Skeletal muscle cell (primary cell): ENCODE measurements around the gene TDRD6.
"Not testable (repeated sequence)": the region's sequence is repeated elsewhere in the genome, so short reads cannot be mapped to it uniquely, and the experiment has no call there.

Source experiments
- DNase-seq: peaks from one replicate; pipeline ENCODE4 v3.0.0-alpha.2; 2010; ENCODE audit warnings: low read depth
- H3K4me3 ChIP-seq: 2 replicates; pipeline ENCODE4 v1.5.1; 2011; ENCODE audit warnings: low read depth, mild to moderate bottlenecking, control low read depth, low read length, moderate library complexity

Gene TDRD6

GRCh38 chr6:46687619-46688097 lies at the start of gene TDRD6:
Gene TDRD6 (plus strand): TSS chr6:46687885. CDS start chr6:46688129, 244 bp downstream.
- no peak for DNase-seq
- H3K4me3 ChIP-seq = no peak within 1 kb of the TSS

- H3K4me3 ChIP-seq = no peak overlapping the region
Observed at GRCh38 chr6:46637933-46638332, 49.8 kb upstream of the TDRD6 start.

DNA sequence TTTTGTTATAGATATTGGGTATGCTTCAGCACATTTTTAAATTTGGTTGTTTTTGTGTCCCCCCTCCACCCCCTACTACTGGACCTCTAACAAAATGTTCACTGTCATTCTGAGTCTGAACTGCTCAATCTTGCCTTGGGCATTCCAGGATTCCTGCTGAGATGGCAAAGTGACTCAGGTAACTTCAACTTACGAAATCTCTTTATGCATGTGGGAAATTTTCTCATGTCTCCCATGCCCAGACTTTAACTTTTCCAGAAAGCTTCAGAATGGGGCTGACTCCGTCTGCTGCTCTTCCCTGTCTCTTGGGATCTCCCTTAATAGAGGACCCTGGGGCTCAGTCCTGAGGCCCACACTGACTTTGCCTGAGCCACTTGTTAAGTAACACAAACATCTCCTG lies 49.0 kb upstream of the TDRD6 start:
- no peak overlapping the region for H3K4me3 ChIP-seq
- no peak for DNase-seq

More at GRCh38 chr6:46637933-46638332, 49.8 kb upstream of the TDRD6 start:
- no peak for DNase-seq

- DNase-seq = no peak
Observed at GRCh38 chr6:46642928-46643751, 44.5 kb upstream of the TDRD6 start.

DNA sequence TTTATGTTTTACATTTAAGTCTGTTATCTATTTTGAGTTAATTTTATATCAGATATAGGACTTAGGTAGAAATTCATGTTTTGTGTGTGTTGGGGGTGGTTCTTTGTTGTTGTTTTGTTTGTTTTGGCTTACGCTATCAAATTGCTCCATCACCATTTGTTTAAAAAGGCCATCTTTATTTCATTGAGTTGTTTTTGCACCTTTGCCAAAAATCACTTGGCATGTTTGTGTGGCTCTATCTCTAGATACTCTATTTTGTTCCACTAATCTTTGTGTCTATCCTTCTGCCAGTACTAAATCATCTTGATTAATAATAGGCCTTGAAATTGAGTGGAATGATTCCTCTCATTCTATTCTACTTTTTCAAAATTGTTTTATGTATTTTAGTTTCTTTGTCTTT lies 42.4 kb upstream of the TDRD6 start:
- DNase-seq = no peak
- no peak overlapping the region for H3K4me3 ChIP-seq

More at GRCh38 chr6:46642928-46643751, 44.5 kb upstream of the TDRD6 start:
- H3K4me3 ChIP-seq = no peak overlapping the region

DNA sequence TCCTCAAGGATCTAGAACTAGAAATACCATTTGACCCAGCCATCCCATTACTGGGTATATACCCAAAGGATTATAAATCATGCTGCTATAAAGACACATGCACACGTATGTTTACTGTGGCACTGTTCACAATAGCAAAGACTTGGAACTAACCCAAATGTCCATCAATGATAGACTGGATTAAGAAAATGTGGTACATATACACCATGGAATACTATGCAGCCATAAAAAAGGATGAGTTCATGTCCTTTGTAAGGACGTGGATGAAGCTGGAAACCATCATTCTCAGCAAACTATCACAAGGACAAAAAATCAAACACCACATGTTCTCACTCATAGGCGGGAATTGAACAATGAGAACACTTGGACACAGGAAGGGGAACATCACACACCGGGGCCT lies 39.6 kb upstream of the TDRD6 start:
- not testable (repeated sequence) for H3K4me3 ChIP-seq, DNase-seq

DNA sequence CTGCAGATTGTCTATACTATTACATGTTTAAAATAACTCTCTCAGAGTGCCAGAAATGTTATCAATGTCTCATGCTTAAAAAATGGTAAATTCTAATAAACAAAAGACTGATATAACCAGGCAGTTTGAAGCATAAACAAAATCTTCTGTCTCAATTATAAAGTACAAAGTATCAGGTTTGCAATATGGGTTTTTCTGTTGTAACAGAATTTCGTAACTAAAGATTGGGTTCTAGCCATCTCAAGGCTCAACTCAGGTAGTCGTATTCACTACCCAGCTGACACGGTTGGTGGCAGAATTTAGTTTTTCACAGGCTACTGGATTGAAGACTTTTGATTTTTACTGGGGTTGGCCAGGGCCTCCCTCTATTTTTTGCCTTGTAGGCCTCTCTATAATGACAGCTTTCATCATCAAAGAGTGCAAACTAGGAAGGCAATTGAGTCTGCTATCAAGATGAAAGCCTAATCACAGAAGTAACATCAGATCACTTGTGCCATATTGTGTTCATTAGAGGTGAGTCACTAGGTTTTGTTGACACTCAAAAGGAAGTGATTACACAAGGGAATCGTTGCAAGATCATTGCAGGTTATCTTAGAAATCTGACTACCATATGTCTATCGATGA lies 38.7 kb upstream of the TDRD6 start:
- no peak for DNase-seq
- H3K4me3 ChIP-seq = no peak overlapping the region

- H3K4me3 ChIP-seq = no peak overlapping the region
- no peak for DNase-seq
Observed at GRCh38 chr6:46651006-46651405, 36.7 kb upstream of the TDRD6 start.

DNA sequence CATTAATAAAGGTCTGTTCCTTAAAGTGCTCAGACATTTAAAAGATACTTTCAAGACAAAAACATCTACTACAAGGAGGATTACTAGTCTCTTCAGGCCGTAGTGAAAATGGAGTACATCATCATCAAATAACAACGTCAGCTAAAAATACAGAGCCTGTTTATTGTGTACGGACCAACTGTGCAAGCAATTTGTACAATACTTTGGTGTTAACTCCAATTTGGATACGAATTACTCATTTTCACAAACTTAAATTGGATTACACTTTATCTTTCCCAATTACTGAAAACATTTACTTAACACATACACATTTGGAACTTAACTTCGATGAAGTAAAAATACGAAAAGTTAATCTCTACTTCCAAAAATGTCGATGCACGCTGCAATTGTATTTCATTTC lies 35.9 kb upstream of the TDRD6 start:
- DNase-seq = no peak
- H3K4me3 ChIP-seq = no peak overlapping the region

DNA sequence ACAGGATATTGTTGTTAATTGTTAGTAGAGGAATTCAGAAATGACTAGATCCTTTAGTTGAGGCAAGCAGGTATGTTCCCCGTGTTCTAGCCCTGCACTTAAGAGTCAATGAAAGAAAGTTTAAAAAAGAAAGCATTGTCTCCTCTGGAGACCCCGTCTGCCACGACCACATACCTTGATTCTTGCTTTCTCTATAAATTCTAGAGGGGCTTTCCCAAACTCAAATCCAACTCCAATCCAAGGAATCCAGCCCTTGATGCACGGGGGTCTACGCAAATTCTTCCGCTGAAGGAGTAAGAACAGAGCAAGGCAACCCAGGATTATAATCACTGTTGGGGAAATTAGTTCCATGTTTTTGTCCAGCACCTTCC lies 35.5 kb upstream of the TDRD6 start:
- H3K4me3 ChIP-seq = peak overlapping the region; percentile 91
- DNase-seq = no peak

GRCh38 chr6:46652603-46653438 lies 34.9 kb upstream of the TDRD6 start, which contains the start of the genes CYP39A1 and SLC25A27:
Gene CYP39A1 (minus strand): TSS chr6:46652818. CDS start chr6:46652582, 236 bp downstream.
Gene SLC25A27 (plus strand): TSS chr6:46652975. CDS start chr6:46653193, 218 bp downstream.
- peak within 1 kb of the TSS; percentile 91 for H3K4me3 ChIP-seq
- DNase-seq = peak; percentile 25

DNA sequence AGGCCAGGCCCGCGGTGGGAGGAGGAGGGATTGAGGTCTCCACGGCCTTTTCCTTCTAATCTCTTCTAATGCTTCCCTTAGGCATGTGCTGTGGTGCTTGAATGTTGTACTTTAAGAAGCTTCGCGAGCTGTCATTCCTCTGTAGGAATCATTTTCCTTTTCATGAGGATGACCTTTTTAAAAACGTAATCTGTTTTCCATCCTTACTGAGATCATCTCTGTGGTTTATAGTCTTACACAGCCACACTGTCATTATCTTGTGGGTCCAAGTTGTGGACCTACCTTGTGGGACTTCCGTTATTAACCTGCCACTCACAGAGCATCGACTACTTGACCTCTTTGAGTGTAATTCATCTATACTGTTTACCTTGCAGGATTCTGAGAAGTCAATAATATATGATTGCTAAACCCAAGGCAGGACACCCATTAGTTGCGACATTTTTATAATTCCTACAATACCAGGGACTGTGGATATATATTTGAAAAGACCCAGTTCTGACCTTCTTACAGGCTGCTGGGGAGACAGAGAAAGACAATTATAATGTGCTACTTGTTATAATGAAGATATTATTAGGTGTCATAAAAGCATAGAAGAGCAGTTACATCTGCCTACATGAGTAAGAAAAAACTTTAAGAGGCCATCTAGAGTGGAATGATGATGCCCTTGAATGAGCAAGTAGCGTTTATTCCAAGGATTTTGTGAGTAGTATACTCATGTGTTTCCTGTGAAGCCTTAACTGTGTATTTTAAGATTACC lies 34.1 kb upstream of the TDRD6 start:
- H3K4me3 ChIP-seq = peak overlapping the region; percentile 91
- no peak for DNase-seq

DNA sequence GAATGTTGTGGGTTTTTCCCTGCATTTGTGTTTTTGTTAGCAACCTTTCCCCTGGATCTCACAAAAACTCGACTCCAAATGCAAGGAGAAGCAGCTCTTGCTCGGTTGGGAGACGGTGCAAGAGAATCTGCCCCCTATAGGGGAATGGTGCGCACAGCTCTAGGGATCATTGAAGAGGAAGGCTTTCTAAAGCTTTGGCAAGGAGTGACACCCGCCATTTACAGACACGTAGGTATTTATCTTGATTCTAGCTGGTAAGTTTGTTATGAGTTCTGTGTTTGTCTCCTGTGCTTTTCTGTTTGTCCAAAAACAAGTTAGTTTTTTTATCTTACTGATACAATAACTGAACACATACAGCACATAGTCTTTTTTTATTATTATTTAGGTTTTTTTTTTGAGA lies 31.9 kb upstream of the TDRD6 start:
- H3K4me3 ChIP-seq = no peak overlapping the region
- no peak for DNase-seq

DNA sequence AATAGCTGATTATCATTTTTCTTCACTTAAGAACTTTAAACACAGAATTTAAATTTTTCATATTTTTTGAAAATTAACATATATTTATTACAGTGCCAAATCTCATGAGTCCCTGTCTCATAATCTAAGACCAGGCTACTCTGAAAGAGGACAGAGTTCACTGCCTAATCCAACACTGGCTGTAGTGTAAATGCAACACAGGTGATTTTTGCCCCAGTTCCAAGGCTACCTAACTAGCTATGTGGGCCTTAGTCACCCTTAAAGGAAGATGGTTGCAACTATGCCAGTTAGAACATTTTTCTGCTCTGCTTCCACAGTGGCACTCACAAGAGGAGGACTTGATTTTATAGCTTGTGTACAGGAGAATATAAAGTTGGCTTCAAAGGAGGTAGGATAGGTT lies 30.0 kb upstream of the TDRD6 start:
- DNase-seq = no peak

DNA sequence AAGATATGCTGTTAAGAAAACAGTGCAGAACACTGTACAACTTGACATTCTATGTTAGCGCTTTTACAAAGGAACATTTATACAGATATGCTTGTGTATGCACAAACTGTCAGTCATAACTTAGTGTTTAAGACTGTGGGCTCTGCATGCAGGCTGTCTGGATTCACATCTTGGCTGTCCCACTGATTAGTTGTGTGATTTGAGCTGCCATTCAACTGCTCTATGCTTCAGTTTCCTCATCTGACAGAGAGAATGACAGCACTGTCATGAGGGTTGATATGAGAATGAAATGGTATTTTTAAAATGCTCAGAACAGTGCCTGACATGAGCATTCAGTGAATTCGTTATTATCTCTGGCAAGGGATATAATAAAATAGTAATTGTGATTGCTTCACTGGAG lies 26.2 kb upstream of the TDRD6 start:
- no peak overlapping the region for H3K4me3 ChIP-seq

More for the DNA sequence above, 30.0 kb upstream of the TDRD6 start:
- H3K4me3 ChIP-seq = no peak overlapping the region

DNA sequence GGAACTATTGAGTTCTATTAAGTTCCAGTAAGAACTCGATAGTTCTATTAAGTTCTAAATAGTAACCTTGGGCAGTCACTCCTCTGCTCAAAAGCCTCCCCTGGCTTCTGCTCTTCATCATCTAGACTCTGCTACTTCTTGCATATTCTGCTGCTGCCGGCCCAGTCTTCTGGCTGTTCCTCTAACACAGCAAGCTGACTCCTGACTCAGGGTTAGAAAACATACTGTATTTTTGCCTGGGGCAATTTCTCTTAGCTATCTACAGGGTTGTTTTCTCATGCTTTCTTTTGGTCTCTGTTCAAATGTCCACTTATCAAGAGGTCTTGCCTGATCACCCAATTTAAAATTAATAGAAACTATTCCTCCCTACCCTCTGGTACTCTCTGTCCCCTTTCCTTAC lies 20.3 kb upstream of the TDRD6 start:
- no peak for DNase-seq
- H3K4me3 ChIP-seq = no peak overlapping the region

More for the DNA sequence above, 26.2 kb upstream of the TDRD6 start:
- DNase-seq = no peak

DNA sequence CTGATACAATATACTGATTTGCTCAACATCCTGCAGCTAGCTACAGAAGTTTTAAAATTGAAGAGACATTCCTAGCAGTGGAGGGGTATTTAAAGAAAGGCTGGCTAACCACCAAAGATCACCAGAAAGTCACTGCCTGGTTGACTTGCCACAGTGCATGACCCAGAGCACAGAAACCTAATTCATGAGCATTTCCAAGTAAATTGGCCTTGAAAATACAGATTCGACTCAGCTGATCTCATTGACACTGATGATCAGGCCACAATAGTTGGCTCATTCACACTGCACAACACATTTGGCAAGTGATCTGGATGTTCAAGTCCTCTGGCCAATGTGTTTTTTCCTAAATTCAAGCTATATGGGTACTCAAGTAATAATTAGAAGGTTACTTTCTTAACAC lies 13.3 kb upstream of the TDRD6 start:
- DNase-seq = no peak
- no peak overlapping the region for H3K4me3 ChIP-seq

DNA sequence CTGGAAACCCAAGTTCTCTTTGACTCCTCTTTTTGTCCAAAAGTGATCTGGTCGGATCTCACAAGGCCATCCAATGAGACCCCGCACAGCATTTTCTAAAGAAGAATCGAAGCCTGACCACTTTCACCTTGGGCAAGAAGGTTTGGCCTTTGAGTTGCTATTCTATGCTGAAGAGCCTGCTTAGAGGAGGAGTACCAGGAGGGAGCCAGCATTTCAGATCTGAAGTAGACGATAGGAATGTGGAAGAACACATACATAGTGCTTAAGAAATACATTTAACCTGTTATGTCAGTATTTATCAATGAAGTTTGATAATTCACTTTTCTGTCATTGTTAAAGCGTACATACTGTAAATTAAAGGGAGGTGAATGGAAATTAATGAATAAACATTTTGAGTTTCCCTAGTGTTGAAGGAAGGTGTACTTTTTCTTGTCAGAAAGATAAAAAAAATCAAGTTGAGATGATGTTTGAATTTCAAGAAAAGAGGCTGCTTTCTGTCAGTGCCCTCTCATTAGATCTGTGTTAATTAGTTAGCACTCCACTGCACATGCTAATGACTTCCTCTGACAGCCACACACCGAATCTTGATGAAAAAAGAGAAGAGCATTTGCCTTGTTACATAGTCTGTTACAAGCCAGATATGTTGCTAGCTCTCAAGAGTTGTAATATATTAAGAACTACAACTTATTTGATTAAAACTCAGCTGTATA lies 10.9 kb upstream of the TDRD6 start:
- DNase-seq = no peak
- no peak overlapping the region for H3K4me3 ChIP-seq

DNA sequence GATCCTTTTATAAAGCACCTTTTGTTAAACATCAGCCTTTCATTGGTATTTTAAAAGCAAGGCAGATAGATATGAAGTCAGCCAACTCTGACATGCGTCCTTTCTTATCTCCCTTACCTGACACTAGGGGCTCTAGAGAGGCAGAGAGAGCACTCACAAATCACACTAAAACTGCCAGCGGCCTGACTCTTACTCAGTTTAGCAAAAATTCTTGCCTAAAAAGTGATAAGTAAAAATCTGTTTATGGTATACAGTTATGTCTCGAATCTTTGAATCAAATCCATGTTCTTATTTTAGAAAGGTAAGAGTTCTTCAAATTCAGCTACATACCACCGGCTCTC lies 10.4 kb upstream of the TDRD6 start:
- DNase-seq = no peak
- no peak overlapping the region for H3K4me3 ChIP-seq
